ENCODE data around the gene EPB41L4A. TPM values are rescaled to one million over a fixed set of nuclear protein-coding genes. Genes with fewer than 3 reads are reported as not detected.

EPB41L4A gene
- total RNA-seq, 4 donors from 2014 or later, result 9.1 to 16.2 (median 14.1) TPM

GRCh38 chr5:112303685-112304084 is 115.4 kb downstream of the EPB41L4A start:
- TF ChIP-seq POLR2A (IDR thresholded peaks at IDR 0.05) (no peak), CTCF (IDR thresholded peaks at IDR 0.05) (no peak)
- WGBS, 2 donors, result 88 to 91% methylated on average over 4 of the region's 4 CpGs
- intact Hi-C loops (cut with DNase I; ENCODE audit: low total_unique reads), result no loop called here
- DNase-seq (ENCODE audit: low spot score in 2 of 2), result no peak
- H3K4me3 ChIP-seq (ENCODE audit: low read depth, poor library complexity, severe bottlenecking), result no peak overlapping the region

- WGBS, 2 donors, result 89 to 95% methylated on average over 5 of the region's 5 CpGs
- TF ChIP-seq CTCF (IDR thresholded peaks at IDR 0.05) (no peak), POLR2A (IDR thresholded peaks at IDR 0.05) (no peak)
- DNase-seq (ENCODE audit: low spot score in 2 of 2), result no peak
- no peak overlapping the region for H3K4me3 ChIP-seq (ENCODE audit: low read depth, poor library complexity, severe bottlenecking)
- intact Hi-C loops (cut with DNase I; ENCODE audit: low total_unique reads), result no loop called here
Observed at GRCh38 chr5:112294126-112294525, 125.0 kb downstream of the EPB41L4A start.

GRCh38 chr5:112293587-112293986 is 125.5 kb downstream of the EPB41L4A start:
- H3K4me3 ChIP-seq (ENCODE audit: low read depth, poor library complexity, severe bottlenecking), result no peak overlapping the region
- TF ChIP-seq POLR2A (IDR thresholded peaks at IDR 0.05), result no peak
- no peak for TF ChIP-seq CTCF (IDR thresholded peaks at IDR 0.05)
- no peak for DNase-seq (ENCODE audit: low spot score in 2 of 2)
- WGBS, 2 donors, result 74 to 80% methylated on average over 7 of the region's 7 CpGs
- intact Hi-C loops (cut with DNase I; ENCODE audit: low total_unique reads), result no loop called here

- TF ChIP-seq POLR2A (IDR thresholded peaks at IDR 0.05), result no peak
- TF ChIP-seq CTCF (IDR thresholded peaks at IDR 0.05), result no peak
- no peak overlapping the region for H3K4me3 ChIP-seq (ENCODE audit: low read depth, poor library complexity, severe bottlenecking)
- DNase-seq (ENCODE audit: low spot score in 2 of 2), result no peak
- intact Hi-C loops (cut with DNase I; ENCODE audit: low total_unique reads), result no loop called here
Observed at GRCh38 chr5:112290691-112291090, 128.4 kb downstream of the EPB41L4A start.

- TF ChIP-seq POLR2A (IDR thresholded peaks at IDR 0.05) (no peak), CTCF (IDR thresholded peaks at IDR 0.05) (no peak)
- 91 to 94% methylated on average over 4 of the region's 4 CpGs for WGBS, 2 donors
- intact Hi-C loops (cut with DNase I; ENCODE audit: low total_unique reads), result no loop called here
- DNase-seq (ENCODE audit: low spot score in 2 of 2), result no peak
- no peak overlapping the region for H3K4me3 ChIP-seq (ENCODE audit: low read depth, poor library complexity, severe bottlenecking)
Observed at GRCh38 chr5:112289465-112289864, 129.6 kb downstream of the EPB41L4A start.

Data from lower leg skin (tissue), 4 donors.